RWPE2 (cell line): Measurements from ENCODE around the gene SPACA6.

Source experiments
- ATAC-seq: fragments of 200-7000 bp; cut with Tn5 transposase; 3 replicates; pipeline ENCODE4 v1.9.1; 2021; ENCODE audit warnings: low read depth
- DNase-seq: peaks from one replicate; pipeline ENCODE4 v3.0.0-alpha.2; 2020; ENCODE audit warnings: low spot score
- H3K27ac ChIP-seq: fragments of 450-650 bp; 2 replicates; pipeline ENCODE4 v1.5.1; 2017; ENCODE audit warnings: mild to moderate bottlenecking; ENCODE audit not compliant: poor library complexity, severe bottlenecking
- H3K27me3 ChIP-seq: fragments of 250-450 bp; sonication (Bioruptor Pico); 2 replicates; pipeline ENCODE4 v1.5.1; 2021; ENCODE audit warnings: mild to moderate bottlenecking, moderate library complexity; ENCODE audit not compliant: insufficient read depth, poor library complexity, severe bottlenecking
- H3K36me3 ChIP-seq: fragments of 250-450 bp; sonication (Bioruptor Pico); 2 replicates; pipeline ENCODE4 v1.5.1; 2020; ENCODE audit warnings: low read depth, mild to moderate bottlenecking, moderate library complexity
- H3K4me1 ChIP-seq: fragments of 250-450 bp; sonication (Bioruptor Pico); 2 replicates; pipeline ENCODE4 v1.5.1; 2021; ENCODE audit warnings: mild to moderate bottlenecking, moderate library complexity; ENCODE audit not compliant: insufficient read depth, poor library complexity, severe bottlenecking
- H3K4me3 ChIP-seq: fragments of 250-450 bp; sonication (Bioruptor Pico); 2 replicates; pipeline ENCODE4 v1.5.1; 2021; ENCODE audit warnings: mild to moderate bottlenecking, moderate library complexity; ENCODE audit not compliant: severe bottlenecking
- H3K9me3 ChIP-seq: fragments of 250-450 bp; sonication (Bioruptor Pico); 2 replicates; pipeline ENCODE4 v1.5.1; 2021; ENCODE audit warnings: mild to moderate bottlenecking, moderate library complexity; ENCODE audit not compliant: severe bottlenecking
- TF ChIP-seq, protein P1 (sequence below): fragments of 450-650 bp; IDR thresholded peaks from one replicate; pipeline ENCODE4 v1.5.1; 2017; ENCODE audit warnings: mild to moderate bottlenecking, moderate library complexity; ENCODE audit not compliant: poor library complexity, severe bottlenecking

The SPACA6 gene

DNA sequence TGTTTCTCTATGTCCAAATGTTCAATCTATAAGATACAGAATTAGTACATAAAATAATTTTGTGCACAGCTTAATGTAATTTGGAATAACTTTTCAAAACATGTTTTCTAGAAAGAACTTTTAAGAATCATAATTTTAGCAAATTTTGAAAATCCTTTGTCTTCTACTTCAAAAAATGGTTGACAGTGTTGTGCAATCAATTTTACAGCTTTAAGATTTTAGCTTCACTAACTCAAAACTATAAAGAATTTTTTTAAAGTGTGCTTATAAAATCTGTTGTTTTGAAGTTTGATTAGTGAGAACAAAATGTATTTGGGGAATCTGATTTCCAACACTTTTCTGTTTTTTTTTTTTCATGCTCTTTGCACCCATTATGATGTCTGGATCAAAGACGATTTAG is 12.7 kb upstream of the SPACA6 start:
- Histone ChIP-seq H3K4me3 (no peak overlapping the region), H3K4me1 (no peaks in the 10 kb centered on the region), H3K27ac (no peak overlapping the region), H3K36me3 (no peaks in the 10 kb centered on the region), H3K9me3 (peaks cover 3% of the 10 kb centered on the region), H3K27me3 (no peaks in the 10 kb centered on the region)
- ATAC-seq (no peak), DNase-seq (no peak)
- TF ChIP-seq, protein P1, sequence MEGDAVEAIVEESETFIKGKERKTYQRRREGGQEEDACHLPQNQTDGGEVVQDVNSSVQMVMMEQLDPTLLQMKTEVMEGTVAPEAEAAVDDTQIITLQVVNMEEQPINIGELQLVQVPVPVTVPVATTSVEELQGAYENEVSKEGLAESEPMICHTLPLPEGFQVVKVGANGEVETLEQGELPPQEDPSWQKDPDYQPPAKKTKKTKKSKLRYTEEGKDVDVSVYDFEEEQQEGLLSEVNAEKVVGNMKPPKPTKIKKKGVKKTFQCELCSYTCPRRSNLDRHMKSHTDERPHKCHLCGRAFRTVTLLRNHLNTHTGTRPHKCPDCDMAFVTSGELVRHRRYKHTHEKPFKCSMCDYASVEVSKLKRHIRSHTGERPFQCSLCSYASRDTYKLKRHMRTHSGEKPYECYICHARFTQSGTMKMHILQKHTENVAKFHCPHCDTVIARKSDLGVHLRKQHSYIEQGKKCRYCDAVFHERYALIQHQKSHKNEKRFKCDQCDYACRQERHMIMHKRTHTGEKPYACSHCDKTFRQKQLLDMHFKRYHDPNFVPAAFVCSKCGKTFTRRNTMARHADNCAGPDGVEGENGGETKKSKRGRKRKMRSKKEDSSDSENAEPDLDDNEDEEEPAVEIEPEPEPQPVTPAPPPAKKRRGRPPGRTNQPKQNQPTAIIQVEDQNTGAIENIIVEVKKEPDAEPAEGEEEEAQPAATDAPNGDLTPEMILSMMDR: no peak

DNA sequence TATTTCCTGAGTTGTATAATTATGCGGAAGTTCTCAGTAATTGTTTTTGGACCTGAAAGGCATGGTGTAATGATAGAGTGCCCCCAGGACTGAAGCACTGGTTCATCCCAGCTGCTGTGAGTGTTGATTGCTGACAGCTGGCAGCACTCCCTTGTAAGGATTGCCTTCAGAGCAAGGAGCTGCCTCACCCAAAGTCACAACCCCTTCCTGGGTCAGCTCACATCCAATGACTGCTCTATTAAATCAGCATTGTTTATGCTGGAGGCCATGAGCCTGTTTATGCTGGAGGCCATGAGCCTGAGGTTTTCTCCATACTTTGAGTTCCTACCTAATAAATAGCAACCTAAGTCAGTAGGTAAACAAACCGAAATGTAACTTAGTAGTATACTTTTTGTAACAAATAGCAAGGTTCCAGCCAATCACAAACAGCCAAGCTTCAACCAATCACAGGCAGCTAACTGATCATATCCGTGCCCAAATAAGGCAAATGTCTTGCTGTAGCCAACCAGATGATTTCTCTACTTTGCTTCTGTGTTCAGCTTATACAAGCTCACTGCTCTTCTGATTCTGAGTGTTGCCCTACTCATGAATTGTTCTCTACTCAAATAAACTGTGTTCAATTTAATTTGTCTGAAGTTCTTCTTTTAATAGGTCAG is 11.7 kb upstream of the SPACA6 start:
- TF ChIP-seq, protein P1: no peak
- no peak overlapping the region for H3K27ac ChIP-seq
- no peak overlapping the region for H3K4me3 ChIP-seq
- no peaks in the 10 kb centered on the region for H3K27me3 ChIP-seq
- ATAC-seq (no peak), DNase-seq (no peak)
- H3K4me1 ChIP-seq: no peaks in the 10 kb centered on the region
- peaks cover 3% of the 10 kb centered on the region for H3K9me3 ChIP-seq
- H3K36me3 ChIP-seq: no peaks in the 10 kb centered on the region

DNA sequence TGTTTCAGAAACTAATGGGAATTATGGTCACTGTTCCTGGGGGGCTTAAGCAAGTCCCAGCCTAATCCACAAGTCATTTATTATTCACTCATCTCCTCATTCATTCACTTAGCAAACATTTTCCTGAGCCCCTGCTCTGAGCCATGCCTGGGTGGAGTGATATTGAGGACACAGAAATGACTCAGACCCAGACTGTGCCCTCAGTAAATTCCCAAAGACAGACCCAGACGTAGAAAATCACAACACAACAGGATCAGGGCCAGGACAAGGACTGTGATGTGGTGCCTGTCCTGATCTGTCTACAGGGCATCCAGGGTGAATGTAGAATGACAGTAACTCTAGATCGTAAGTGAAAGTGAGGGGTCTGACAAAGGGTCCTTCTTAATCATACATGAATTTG is 7.0 kb upstream of the SPACA6 start:
- Histone ChIP-seq H3K27me3 (no peaks in the 10 kb centered on the region), H3K4me1 (no peaks in the 10 kb centered on the region), H3K9me3 (peaks cover 3% of the 10 kb centered on the region), H3K36me3 (no peaks in the 10 kb centered on the region), H3K4me3 (no peak overlapping the region), H3K27ac (peak overlapping the region; percentile 95)
- ATAC-seq (no peak), DNase-seq (no peak)
- TF ChIP-seq, protein P1: no peak

DNA sequence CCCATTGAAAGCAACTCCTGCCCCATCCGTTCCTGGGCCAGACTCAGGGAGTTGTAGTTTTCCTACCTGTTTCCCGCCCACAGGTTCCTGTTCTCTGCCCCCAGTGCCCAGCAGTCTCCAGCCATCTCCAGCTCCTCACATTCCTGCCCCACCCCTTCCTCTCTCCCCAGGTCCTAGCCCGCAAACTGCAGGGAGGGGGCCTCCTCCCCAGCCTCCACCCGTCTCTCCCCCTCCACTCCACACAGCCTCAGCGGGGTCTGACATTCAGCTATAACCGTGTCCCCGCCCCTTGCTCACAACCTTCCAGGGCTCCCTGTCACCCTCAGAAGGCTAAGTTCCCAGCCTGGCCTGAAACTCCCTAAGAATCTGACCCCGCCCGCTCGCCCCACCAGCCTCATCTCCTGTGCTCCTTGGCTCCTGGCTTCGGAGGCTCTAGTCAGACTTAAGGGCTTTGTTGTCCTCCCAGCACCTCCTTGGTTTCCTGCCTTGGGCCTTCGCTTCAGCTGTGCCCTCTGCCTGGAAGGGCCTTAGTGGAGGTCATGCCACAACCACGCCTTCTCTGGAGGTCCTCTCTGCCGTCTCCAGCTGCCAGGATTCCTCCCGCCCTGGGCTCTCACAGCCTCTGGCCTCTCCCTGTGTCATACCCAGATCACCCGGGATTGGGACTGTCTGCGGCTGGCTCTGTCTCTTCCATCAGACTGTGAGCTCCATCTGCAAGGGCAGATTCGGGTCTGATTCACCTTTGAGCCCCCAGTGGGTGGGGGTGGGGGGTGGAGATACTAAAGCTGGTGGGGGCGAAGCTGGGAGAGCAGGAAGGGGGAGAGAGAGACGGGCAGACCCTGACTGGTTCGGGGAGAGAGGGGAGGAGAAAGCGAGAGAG is 5.1 kb upstream of the SPACA6 start:
- Histone ChIP-seq H3K27ac (peak overlapping the region; percentile 95), H3K4me1 (no peaks in the 10 kb centered on the region), H3K4me3 (peak overlapping the region; percentile 46), H3K27me3 (no peaks in the 10 kb centered on the region), H3K36me3 (peaks cover under 1% of the 10 kb centered on the region; the same call in 1 of the 2 replicates), H3K9me3 (peaks cover 3% of the 10 kb centered on the region)
- DNase-seq (no peak), ATAC-seq (peak; percentile 50)
- TF ChIP-seq, protein P1: no peak
